ENCODE measurements around the gene PCBP4. TPM values are rescaled to one million over a fixed set of nuclear protein-coding genes. Genes with fewer than 3 reads are reported as not detected.
A peak's percentile ranks its signal among the peaks of the same experiment; 100 is the strongest.

The PCBP4 gene
- total and polyA plus RNA-seq, 8 donors = 29.7 to 58.0 (median 45.6) TPM

DNA sequence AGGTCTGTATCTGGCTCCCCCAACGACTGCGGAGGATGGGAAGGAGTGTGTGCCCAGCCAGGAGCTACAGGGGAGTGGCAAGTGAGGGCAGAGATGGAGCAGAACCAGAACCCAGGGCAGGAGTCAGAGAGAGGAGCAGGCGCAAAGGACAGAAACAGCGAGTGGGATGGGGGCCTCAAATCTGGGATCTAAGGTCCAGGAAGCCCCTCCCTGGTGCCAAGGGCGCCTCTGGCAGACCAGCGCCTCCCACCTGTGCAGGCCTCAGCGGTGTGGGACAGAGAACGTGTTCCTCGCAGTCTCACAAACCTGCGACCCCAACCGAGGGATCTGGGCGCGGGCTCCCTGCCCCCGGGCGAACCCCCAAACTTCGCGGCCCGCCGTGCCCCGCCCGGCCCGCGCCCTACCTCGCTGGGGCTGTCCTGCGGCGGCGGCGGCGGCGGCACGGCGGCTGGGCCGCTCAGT lies 301 bp downstream of the PCBP4 start:
- ATAC-seq (no peak), DNase-seq (no peak)
- H3K9me3 ChIP-seq = no peaks in the 10 kb centered on the region
- H3K4me1 ChIP-seq = peaks cover 6 to 23% of the 10 kb centered on the region in 2 donors
- intact Hi-C loops (cut with DNase I) = no loop called here
- TF ChIP-seq, protein P1, sequence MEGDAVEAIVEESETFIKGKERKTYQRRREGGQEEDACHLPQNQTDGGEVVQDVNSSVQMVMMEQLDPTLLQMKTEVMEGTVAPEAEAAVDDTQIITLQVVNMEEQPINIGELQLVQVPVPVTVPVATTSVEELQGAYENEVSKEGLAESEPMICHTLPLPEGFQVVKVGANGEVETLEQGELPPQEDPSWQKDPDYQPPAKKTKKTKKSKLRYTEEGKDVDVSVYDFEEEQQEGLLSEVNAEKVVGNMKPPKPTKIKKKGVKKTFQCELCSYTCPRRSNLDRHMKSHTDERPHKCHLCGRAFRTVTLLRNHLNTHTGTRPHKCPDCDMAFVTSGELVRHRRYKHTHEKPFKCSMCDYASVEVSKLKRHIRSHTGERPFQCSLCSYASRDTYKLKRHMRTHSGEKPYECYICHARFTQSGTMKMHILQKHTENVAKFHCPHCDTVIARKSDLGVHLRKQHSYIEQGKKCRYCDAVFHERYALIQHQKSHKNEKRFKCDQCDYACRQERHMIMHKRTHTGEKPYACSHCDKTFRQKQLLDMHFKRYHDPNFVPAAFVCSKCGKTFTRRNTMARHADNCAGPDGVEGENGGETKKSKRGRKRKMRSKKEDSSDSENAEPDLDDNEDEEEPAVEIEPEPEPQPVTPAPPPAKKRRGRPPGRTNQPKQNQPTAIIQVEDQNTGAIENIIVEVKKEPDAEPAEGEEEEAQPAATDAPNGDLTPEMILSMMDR (IDR thresholded peaks at IDR 0.05) = no peak
- peak overlapping the region; percentile 53 to 64 for H3K4me3 ChIP-seq
- peak overlapping the region; percentile 44 to 82 for H3K27ac ChIP-seq
- no peaks in the 10 kb centered on the region for H3K36me3 ChIP-seq
- peaks cover 0 to 28% of the 10 kb centered on the region in 2 donors for H3K27me3 ChIP-seq

DNA sequence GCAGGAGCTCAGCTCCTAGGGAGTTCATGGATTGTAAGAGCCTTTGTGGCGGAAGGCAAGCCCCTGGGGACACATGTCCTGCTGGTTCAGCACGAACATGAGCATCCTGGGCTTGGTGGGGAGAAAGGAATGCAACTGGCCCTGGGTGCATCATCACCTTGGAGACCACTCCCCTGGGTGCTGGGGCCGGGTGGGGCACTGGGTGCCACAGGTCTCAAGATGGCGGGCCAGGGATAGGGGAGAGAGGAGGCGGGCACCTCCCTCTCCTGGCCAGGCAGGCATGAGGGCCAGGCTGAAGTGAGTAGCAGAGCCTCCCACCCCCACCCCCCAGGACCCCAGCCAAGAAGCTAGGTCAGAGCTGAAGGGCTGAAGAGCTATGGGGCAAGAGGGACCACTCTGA lies 768 bp downstream of the PCBP4 start:
- TF ChIP-seq, protein P1 (IDR thresholded peaks at IDR 0.05) = no peak
- Histone ChIP-seq H3K4me1 (peaks cover 6 to 23% of the 10 kb centered on the region in 2 donors), H3K9me3 (no peaks in the 10 kb centered on the region), H3K27me3 (peaks cover 0 to 28% of the 10 kb centered on the region in 2 donors), H3K36me3 (no peaks in the 10 kb centered on the region), H3K27ac (no peak overlapping the region), H3K4me3 (peak overlapping the region; percentile 53 to 64)
- DNase-seq = peak in 1 of 4 donors; percentile 70
- intact Hi-C loops (cut with DNase I) = no loop called here
- no peak for ATAC-seq

DNA sequence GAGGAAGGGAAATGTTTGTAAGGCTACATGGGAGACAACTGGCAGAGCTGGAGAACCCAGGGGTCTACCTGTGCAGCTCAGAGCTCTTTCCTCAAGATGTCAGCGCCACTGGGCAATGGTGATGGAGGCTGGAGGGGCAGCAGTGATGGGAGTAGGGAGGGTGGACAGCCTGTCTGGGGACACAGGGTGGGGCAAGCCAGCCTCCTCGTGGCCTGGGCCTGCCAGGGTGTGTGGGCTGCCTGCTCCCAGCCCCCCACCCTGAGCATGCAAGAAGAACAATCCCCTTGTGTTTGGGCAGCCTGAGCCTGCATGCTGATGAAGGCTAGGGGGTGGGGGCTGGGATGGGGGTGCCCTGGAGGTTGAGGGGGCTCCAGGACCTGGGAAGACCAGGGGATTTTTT lies 1.2 kb downstream of the PCBP4 start:
- H3K27me3 ChIP-seq = peaks cover 0 to 28% of the 10 kb centered on the region in 2 donors
- no peaks in the 10 kb centered on the region for H3K36me3 ChIP-seq
- DNase-seq = peak in 1 of 4 donors; percentile 29
- H3K4me3 ChIP-seq = no peak overlapping the region
- H3K27ac ChIP-seq = no peak overlapping the region
- TF ChIP-seq, protein P1 (IDR thresholded peaks at IDR 0.05) = no peak
- intact Hi-C loops (cut with DNase I) = no loop called here
- ATAC-seq = no peak
- peaks cover 6 to 23% of the 10 kb centered on the region in 2 donors for H3K4me1 ChIP-seq
- no peaks in the 10 kb centered on the region for H3K9me3 ChIP-seq

DNA sequence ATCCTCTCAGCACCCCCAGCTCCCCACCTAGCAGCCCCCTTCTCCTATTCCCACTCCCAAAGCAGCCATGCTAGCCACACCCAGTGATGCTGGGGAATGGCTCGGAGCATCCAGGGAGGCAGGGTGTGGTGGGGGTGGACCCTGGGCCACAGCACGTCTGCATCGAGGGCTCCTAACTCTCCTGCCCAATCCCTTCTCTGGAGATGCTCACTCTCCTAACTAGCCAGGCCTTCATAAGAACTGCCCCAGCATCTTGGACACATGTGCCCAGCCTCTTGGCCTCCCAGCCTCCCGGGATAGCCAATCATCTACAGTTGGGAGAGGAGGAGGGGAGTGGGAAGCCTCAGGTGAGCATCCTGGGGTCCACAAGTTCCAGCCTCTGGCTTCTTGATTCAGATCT lies 2.7 kb downstream of the PCBP4 start:
- H3K27me3 ChIP-seq = peaks cover 0 to 28% of the 10 kb centered on the region in 2 donors
- H3K9me3 ChIP-seq = no peaks in the 10 kb centered on the region
- intact Hi-C loops (cut with DNase I) = no loop called here
- ATAC-seq = no peak
- no peak overlapping the region for H3K27ac ChIP-seq
- no peak for DNase-seq
- TF ChIP-seq, protein P1 (IDR thresholded peaks at IDR 0.05) = no peak
- H3K36me3 ChIP-seq = peaks cover 0 to 13% of the 10 kb centered on the region in 2 donors
- no peak overlapping the region for H3K4me3 ChIP-seq
- peaks cover 6 to 23% of the 10 kb centered on the region in 2 donors for H3K4me1 ChIP-seq

DNA sequence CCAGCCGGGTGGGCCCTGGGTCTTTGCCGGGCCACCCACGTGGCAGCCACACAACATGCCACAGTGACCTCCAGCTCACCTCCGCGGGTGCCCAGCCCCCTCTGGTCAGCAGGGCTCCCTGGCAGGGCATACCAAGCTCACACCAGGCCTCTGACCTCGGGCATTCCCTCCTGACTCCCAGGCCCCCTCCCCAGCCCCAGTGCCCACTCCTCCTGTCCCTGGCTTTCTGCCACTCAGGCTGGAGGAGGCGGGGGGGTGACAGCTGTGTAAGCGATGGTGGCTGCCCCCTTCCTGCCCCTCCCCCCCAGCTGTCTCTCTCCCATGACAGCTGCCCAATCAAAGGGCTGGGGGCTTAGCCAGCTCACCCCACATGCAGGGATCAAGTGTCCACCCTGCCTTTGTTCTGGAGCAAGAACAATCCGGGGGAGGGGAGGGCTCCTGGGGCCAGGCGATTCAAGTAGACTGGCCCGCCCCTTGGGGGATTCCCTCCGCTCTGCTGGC lies 3.3 kb downstream of the PCBP4 start:
- Histone ChIP-seq H3K4me1 (peaks cover 6 to 23% of the 10 kb centered on the region in 2 donors), H3K36me3 (peaks cover 0 to 16% of the 10 kb centered on the region in 2 donors), H3K27me3 (peaks cover 0 to 28% of the 10 kb centered on the region in 2 donors), H3K27ac (no peak overlapping the region), H3K9me3 (no peaks in the 10 kb centered on the region), H3K4me3 (no peak overlapping the region)
- DNase-seq (peak in 1 of 4 donors; percentile 64), ATAC-seq (no peak)
- intact Hi-C loops (cut with DNase I) = no loop called here
- TF ChIP-seq, protein P1 (IDR thresholded peaks at IDR 0.05) = no peak

Measured in left lung (tissue), 10 donors.